Islet precursor cell (in vitro differentiated cells): ENCODE measurements around the gene CCDC54.
"Not testable (repeated sequence)": the region's sequence is repeated elsewhere in the genome, so short reads cannot be mapped to it uniquely, and the experiment has no call there.

Source experiments
- DNase-seq: peaks from one replicate; pipeline ENCODE4 v3.0.0-alpha.2; 2018

CCDC54 gene

GRCh38 chr3:107377151-107377550 is at the start of gene CCDC54:
CCDC54 (plus strand) TSS chr3:107377439; CDS start chr3:107377588, 149 bp downstream.
- no peak for DNase-seq

- no peak for DNase-seq
Observed at GRCh38 chr3:107328069-107328468, 49.2 kb upstream of the CCDC54 start.

- DNase-seq: no peak
Observed at GRCh38 chr3:107329088-107329487, 48.2 kb upstream of the CCDC54 start.

GRCh38 chr3:107339690-107340089 is 37.5 kb upstream of the CCDC54 start:
- DNase-seq: not testable (repeated sequence)

- DNase-seq: no peak
Observed at GRCh38 chr3:107344722-107345121, 32.5 kb upstream of the CCDC54 start.

- DNase-seq: no peak
Observed at GRCh38 chr3:107345822-107346405, 31.3 kb upstream of the CCDC54 start.

- no peak for DNase-seq
Observed at GRCh38 chr3:107346564-107346963, 30.7 kb upstream of the CCDC54 start.

GRCh38 chr3:107347751-107348150 is 29.5 kb upstream of the CCDC54 start:
- DNase-seq: no peak

- no peak for DNase-seq
Observed at GRCh38 chr3:107356706-107357105, 20.5 kb upstream of the CCDC54 start.

- DNase-seq: no peak
Observed at GRCh38 chr3:107361633-107362032, 15.6 kb upstream of the CCDC54 start.

GRCh38 chr3:107365051-107365450 is 12.2 kb upstream of the CCDC54 start:
- no peak for DNase-seq

GRCh38 chr3:107366766-107367165 is 10.5 kb upstream of the CCDC54 start:
- DNase-seq: no peak

- DNase-seq: no peak
Observed at GRCh38 chr3:107367353-107367752, 9.9 kb upstream of the CCDC54 start.

- no peak for DNase-seq
Observed at GRCh38 chr3:107368654-107369398, 8.4 kb upstream of the CCDC54 start.

GRCh38 chr3:107369791-107370190 is 7.4 kb upstream of the CCDC54 start:
- no peak for DNase-seq

- DNase-seq: no peak
Observed at GRCh38 chr3:107370907-107371306, 6.3 kb upstream of the CCDC54 start.

GRCh38 chr3:107372506-107372905 is 4.7 kb upstream of the CCDC54 start:
- DNase-seq: no peak

- no peak for DNase-seq
Observed at GRCh38 chr3:107373896-107374295, 3.3 kb upstream of the CCDC54 start.

GRCh38 chr3:107375682-107376081 is 1.6 kb upstream of the CCDC54 start:
- DNase-seq: no peak

- DNase-seq: no peak
Observed at GRCh38 chr3:107382631-107383030, 5.4 kb downstream of the CCDC54 start.

- DNase-seq: no peak
Observed at GRCh38 chr3:107384428-107384827, 7.2 kb downstream of the CCDC54 start.

GRCh38 chr3:107384907-107385306 is 7.7 kb downstream of the CCDC54 start:
- DNase-seq: no peak

- no peak for DNase-seq
Observed at GRCh38 chr3:107387555-107387954, 10.3 kb downstream of the CCDC54 start.

GRCh38 chr3:107392549-107393165 is 15.4 kb downstream of the CCDC54 start:
- peak; percentile 77 for DNase-seq
